COLO668 (cell line): ENCODE results near the gene PRPH.
"Not testable (repeated sequence)": the region's sequence is repeated elsewhere in the genome, so short reads cannot be mapped to it uniquely, and the experiment has no call there.

ENCODE experiments used
- DNase-seq: peaks from one replicate; lab custom pipeline; 2025; ENCODE audit not compliant: unreplicated experiment; lab: John Stamatoyannopoulos, UW

The PRPH gene

GRCh38 chr12:49295082-49295936 lies at the start of gene PRPH:
Gene PRPH, plus strand, starts transcription at chr12:49295147. Its CDS starts 54 bp downstream, at chr12:49295201.
- DNase-seq, result peak; percentile 56

GRCh38 chr12:49251357-49251756 lies 43.6 kb upstream of the PRPH start:
- DNase-seq, result no peak

- DNase-seq, result no peak
Measured at GRCh38 chr12:49253033-49253623, 41.8 kb upstream of the PRPH start.

- DNase-seq, result not testable (repeated sequence)
Measured at GRCh38 chr12:49255456-49255855, 39.5 kb upstream of the PRPH start.

- DNase-seq, result no peak
Measured at GRCh38 chr12:49255857-49256637, 38.9 kb upstream of the PRPH start.

DNA sequence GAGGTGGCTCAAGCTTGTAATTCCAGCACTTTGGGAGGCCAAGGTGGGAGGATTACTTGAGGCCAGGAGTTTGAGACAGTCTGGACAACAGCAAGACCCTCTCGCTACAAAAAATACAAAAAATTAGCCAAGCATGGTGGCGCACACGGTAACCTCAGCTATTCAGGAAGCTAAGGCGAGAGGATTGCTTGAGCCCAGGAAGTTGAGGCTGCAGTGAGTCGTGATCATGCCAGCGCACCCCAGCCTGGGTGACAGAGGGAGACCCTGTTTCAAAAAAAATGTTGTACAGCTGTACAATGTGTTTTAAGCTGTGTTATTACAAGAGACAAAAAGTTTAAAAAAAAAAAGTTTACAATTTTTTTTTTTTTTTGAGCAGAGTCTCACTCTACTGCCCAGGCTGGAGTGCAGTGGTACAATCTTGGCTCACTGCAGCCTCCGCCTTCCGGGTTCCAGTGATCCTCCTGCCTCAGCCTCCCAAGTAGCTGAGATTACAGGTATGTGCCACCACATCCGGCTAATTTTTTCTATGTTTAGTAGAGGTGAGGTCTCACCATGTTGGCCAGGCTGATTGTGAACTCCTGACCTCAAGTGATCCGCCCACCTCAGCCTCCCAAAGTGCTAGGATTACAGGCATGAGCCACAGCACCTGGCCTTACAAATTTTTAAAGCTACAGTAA lies 37.3 kb upstream of the PRPH start:
- not testable (repeated sequence) for DNase-seq

DNA sequence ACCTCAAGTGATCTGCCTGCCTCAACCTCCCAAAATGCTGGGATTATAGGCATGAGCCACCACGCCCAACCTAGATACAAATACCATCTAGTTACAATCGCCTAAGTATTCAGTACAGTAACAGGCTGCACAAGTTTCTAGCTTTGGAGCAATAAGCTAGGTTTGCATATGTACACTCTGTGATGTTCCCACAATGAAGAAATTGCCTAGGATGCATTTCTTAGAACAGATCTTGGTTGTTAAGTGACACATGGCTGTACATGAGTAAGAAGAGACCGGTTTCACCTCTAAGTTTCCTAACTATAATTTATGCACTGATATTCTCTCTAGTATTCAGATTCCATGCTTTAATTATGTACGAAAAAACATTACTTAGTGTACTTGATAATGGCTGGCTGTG lies 35.5 kb upstream of the PRPH start:
- no peak for DNase-seq

DNA sequence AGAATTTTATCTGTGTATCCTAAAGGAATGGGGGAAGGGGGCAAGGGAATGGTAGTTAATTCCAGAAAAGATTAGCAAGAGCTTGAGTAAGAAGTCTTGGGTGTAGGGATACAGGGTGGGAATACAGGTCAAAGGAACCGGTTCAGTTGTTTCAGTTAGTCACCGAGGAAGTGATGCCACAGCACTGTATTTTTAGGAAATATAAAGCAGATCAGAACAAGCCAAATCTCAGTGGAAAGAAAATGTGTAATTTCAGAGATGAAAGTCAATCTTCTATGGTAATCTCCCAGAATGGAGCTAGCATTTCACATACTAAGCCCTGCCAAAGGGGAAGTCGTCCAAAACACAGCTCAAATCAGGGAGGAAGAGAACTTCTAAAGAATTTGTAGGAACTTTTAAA lies 34.8 kb upstream of the PRPH start:
- no peak for DNase-seq

DNA sequence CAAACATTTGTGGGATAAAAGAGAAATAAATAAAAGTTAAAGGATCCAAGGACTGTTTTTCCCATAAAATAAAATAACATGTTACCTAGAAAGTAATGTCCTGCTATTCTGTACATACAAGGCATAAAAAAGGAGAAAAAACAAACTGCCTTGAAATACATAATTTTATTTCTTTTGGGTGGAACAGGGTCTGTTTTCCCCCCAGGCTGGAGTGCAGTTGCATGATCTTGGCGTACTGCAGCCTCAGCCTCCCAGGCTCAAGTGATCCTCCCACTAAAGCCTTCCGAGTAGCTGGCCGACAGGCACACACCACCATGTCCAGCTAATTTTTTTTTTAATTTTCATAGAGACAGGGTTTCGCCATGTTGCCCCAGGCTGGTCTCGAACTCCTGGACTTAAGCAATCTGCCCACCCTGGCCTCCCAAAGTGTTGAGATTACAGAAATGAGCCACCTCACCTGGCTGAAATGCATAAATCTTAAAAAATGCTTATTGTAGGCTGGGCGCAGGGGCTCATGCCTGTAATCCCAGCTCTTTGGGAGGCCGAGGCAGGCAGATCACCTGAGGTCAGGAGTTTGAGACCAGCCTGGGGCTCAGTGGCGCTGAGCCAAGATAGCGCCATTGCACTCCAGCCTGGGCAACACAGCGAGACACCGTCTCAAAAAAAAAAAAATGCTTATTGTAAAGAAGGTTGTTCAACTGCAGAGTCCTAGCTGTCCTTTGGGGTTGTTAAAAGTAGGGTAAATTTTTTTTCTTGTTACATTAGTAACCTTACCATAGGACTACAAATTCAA lies 34.2 kb upstream of the PRPH start:
- no peak for DNase-seq

DNA sequence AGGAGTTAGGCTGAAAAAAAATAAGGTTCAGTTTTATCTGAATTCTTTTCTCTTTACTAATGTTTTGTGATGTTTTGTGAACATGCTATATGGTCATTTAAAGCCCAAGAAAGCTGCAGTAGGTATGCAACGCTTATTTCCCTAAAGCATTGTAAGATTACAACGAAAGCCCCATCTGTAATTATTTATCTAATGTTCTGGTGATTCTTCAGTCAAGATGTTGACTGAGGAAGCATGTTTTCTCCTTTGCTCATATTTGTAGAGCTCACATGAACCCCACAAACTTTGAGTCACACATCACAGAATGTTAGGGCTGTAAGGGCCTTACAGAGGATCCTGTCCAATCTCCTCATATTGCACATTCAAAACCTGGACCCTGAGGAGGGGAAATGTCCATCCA lies 33.2 kb upstream of the PRPH start:
- no peak for DNase-seq

DNA sequence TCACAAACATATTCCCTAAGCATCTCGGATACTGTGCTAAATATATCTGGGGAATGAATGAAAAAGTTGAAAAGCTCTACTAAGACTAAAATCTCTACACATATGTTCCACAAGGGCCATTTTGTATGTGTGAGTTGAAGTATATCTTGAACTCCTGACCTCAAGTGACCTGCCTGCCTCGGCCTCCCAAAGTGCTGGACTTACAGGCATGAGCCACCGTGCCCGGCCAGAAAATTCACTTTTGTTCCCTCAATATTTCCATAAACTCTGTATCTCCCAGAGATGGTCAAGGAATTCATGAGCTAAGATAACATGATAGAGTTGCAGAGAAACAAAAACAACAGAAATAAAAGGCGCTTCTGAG lies 31.6 kb upstream of the PRPH start:
- no peak for DNase-seq

GRCh38 chr12:49264466-49264872 lies 30.5 kb upstream of the PRPH start:
- peak; percentile 62 for DNase-seq

DNA sequence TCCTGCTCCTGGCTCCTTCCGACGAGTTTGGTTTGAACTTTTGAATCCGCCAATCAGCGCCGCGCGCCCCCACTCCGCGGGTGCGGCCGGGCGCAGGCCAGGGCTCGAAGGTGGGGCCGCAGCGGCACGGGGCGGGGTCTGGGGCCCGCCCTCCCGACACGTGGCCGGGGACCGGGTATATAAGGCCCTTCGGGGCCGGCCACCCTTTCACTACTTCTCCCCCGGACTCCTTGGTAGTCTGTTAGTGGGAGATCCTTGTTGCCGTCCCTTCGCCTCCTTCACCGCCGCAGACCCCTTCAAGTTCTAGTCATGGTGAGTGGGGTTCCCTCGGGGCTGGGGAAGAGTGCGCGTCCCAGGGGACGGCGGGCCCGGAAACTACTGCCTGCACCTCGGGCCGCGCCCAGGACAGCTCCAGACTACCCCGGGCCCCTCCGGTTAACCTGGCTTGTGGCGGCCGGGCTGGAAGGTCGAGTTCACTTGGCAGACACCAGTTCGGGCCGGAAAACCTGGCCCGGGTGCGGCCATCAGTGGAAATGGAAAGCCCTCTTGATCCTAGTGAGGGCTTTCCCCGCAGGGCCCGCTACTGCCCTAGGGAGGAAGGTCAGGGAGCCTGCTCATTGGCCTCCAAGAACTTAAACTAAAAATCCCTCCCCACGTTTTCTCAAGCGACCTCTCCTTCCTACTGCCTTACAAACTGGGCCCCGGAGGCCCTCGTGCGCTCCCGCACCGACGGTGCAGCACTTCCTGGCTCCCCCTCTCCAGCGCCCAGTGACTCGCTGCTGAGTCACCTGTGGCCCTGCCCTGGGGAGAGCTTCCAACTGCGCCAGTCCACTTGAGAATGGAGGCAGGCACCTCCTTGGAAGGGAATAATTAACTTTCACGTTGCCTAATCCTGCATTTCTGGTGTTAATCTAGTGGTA lies 29.8 kb upstream of the PRPH start, which contains the start of gene TUBA1C:
Gene TUBA1C, plus strand, starts transcription at position 210 of the 920 bp plus-strand sequence. Its CDS starts 100 bp downstream, at position 310.
- DNase-seq, result peak; percentile 93

- DNase-seq, result not testable (repeated sequence)
Measured at GRCh38 chr12:49269191-49269590, 25.8 kb upstream of the PRPH start.

DNA sequence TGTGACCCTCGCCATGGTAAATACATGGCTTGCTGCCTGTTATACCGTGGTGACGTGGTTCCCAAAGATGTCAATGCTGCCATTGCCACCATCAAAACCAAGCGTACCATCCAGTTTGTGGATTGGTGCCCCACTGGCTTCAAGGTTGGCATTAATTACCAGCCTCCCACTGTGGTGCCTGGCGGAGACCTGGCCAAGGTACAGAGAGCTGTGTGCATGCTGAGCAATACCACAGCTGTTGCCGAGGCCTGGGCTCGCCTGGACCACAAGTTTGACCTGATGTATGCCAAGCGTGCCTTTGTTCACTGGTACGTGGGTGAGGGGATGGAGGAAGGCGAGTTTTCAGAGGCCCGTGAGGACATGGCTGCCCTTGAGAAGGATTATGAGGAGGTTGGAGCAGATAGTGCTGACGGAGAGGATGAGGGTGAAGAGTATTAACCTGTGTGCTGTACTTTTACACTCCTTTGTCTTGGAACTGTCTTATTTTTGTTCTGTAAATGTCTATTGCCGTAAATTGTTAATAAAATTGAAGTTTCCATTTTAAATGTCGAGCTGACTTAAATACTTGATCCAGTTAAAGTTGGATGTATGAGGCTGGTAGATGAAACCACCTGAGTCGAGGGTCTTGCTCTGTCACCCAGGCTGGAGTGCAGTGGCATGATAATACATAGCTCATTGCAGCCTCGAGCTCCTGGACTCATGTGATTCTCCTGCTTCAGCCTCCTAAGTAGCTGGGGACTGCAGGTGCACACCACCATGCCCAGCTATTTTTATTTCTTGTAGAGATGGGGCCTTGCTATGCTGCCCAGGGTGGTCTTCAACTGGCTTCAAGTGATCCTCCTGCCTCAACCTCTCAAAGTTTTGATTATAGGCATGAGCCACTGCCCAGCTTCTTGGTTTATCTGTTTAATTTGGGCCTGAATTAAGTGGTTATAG lies 21.9 kb upstream of the PRPH start:
- no peak for DNase-seq

GRCh38 chr12:49273726-49274395 lies 21.1 kb upstream of the PRPH start:
- DNase-seq, result no peak

DNA sequence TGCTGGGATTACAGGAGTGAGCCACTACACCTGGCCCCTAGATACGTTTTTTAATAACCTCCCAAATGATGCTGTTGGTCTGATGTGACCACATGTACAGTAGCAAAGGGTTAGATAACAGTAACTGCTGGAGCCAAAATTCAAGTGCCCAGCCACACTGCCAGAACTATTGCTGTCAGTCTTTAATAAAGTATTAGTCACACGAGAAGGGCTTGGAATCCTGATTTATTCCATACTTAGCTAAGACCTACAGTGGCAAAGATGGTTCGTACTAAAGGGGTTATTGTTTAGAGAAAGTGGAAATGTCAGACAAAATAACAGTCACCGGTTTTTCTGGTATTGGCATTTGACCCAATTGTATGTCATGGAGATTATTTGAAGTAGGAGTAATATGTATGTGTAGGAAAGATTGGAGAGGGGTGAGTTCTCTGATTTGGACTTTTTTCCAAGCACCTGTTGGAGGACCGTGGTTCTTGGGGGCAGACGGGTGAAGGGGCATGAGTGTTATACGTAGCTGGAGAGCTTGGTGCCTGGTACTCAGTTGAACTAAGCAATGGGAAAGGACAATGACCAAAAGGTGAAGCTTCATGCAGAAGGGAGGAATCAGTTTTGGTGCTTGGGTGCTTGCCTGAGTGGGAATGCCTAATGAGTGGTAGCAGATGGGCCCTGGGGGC lies 20.4 kb upstream of the PRPH start:
- DNase-seq, result no peak
